HG03025 (cell line): ENCODE results near the gene HECW1.

Source experiments
- ATAC-seq: cut with Tn5 transposase; IDR thresholded peaks from one replicate; pipeline ENCODE4 v1.9.1; 2021; ENCODE audit warnings: mild to moderate bottlenecking, moderate library complexity; ENCODE audit not compliant: unreplicated experiment, low FRiP score

Gene HECW1

DNA sequence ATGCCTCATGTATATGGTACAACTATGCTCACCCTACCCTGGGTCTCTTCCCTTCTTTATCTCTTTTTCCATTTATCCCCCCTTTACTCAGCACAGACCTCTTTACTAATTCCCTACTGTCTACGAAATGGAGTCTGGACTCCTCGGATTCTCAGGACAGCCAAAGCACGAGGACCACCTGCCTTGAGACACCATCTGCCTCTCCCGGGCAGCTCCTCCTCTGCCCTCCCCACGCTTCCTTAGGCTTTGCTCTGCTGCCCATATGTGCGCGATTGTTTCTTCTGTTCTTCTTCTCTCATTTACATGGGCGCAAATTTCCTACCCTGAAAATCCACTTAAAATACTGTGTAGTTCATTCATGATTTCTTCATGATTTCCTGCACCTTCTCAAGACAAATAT lies 407.8 kb downstream of the HECW1 start:
- ATAC-seq: no peak

DNA sequence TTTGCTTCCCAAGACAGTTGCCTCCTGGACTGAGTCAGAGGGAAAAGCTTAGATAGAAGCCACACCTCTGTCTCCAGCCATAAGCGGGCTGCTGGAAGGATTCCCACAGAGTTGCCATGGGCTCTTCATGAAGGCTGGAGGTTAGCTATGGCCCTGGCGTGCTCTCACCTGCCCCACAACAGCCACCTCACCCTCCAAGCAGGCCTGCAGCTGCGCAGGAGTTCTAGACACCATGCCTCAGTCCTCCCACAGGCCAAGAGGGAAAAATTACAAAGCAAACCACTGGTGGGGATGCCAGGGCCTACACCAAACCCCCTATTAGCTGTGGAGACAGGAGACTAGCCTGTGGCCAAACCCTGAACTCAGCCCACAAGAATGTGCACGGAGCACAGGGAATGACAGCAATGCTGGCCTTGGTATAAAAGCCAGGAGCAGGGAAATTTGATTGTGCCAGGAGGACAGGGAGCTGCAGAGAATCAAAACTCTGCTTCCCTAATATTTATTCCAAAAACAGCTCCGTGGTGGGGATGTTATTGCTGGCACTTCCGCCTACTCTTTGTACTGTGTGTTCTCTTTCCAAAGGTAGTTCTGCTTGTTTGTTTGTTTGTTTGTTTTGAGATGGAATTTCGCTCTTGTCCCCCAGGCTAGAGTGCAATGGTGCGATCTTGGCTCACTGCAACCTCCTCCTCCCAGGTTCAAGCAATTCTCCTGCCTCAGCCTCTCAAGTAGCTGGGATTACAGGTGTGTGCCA lies 410.1 kb downstream of the HECW1 start:
- no peak for ATAC-seq

DNA sequence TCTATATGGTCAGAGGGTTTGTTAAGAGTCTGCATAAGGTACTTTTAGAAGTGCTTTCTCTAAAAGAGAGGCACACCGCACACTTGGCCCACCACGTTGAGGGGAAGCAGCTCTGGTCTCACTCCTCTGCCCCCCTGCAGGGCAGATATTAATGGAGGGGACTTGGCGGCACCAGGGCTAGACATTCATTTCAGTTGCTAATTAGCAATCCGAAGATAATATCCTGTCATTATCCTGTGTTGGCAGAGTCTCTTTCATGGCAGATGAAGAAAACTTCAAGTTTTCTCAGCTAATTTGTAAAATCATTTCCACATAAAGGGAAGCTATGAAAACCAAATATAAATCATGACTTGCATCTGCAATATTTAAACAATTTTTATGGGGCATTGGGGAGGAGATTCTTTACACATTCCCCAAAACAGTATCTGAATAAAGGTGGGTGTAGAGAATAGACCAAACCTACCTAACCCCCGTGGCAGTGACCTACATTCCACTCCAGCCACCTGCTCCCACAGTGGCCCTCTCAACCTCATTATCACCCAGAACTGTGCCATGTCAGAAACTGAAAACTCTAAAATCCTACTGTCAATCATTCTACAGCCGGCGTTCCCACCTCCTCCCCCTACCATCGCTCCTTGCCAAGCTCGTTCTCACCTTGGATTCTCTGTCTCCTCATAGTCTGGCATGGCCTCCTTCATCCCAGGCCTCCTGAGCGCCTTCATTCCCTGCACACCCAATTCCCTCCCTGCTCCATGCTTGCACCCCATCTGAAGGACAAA lies 416.3 kb downstream of the HECW1 start:
- no peak for ATAC-seq

DNA sequence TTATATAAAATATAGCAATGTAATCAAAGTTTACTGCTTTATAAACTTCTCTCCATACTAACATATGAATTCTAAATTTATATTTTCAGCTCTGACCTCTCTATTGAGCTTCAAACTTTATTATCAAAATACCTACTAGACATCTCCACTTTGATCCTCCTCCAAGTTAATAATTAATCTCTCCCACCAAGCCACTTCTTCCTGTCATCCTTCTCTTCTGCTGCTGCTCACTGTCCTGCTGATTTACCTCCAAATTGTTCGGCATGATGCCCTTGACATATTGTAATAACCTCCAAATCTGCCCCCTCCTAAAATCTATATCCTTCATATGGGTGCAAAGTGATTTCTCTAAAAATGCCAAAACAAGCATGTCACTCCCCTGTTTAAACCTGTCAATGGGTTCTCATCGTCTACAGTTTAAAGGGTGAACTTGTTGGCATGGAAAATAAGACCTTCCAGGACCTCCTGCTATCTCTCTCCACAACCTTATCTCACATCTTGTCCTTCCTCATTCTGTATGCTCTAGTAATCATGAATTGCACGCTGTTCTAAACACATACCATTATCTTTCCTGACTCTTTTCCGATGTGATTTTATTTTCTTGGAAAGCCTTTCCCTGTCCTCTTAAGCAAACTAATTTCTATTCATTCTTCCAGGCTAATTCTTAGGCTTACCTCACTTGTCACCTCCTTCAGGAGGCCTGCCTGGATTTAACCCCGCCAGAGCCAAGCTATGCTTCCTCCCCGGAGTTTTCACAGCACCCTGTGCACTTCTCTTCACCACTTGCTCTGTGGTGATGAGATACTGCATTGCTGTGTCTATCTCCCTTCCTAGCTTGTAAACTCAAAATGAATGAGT lies 418.3 kb downstream of the HECW1 start:
- ATAC-seq: no peak

DNA sequence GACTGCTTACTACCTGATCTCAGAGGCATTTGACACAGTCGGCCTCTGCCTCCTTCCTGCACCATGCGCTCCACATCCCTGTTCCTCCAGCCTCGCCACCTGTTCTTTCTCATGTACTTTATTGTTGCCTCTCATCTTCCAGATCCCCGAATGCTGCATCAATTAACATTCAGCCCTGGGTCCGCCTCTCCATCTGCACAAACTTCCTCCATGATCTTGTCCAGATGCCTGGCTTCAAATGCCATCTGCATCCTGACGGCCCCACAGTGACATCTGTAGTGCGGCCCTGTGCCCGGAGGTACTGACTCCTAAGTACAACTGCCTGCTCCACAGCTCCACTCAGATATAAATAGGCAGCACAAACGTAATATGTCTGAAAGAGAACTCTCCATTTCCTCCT lies 419.3 kb downstream of the HECW1 start:
- ATAC-seq: no peak

DNA sequence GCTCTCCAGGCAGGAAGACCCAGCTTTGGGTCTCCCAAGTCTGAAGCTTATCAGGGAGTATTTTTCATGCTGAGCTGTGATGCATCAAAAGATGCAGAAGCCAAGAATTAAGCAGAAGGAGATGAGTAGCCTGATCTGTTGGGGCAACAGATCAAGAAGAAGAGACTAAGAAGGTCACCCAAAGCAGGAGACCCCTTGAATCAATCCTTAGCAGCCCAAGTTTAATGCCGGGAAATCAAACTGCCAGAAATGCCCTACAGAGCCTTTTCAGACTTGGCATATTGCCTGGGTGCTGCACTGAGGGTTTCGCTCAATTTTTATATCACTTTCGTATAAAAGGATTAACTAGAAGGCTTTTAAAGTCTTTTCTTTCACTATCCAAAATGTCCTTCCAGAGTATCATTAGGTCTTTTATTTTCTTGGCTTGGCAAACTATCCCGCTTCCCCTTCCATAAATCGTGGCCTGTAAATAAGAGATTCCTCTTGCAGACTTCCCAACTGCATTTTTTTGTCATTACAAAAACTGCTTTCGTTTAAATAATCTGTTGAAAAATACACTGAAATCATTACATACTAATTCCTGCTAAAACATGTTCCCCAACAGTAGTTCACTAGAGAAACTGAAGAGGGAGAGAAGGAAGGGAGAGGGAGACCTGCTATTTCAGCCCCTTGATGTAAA lies 421.5 kb downstream of the HECW1 start:
- no peak for ATAC-seq

DNA sequence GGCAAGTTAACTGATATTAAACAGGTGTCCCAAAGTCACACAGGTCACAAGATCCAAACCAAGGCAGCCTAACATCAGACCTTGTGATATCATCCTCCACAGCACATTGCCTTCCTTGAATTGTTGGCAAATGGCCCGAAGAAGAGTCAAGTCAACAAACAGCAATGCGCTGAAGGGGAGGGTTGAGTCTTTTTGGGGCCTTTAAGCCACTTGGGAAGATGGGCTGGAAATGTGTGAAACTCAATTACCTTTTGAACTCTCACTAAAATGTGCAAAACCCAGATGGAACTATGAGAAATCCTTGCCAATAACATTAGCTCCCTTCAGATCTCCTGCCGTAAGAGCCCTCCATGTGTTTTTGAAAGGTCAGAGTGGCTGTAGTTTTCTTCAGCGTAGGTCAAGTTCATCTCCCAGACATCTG lies 422.6 kb downstream of the HECW1 start:
- no peak for ATAC-seq

DNA sequence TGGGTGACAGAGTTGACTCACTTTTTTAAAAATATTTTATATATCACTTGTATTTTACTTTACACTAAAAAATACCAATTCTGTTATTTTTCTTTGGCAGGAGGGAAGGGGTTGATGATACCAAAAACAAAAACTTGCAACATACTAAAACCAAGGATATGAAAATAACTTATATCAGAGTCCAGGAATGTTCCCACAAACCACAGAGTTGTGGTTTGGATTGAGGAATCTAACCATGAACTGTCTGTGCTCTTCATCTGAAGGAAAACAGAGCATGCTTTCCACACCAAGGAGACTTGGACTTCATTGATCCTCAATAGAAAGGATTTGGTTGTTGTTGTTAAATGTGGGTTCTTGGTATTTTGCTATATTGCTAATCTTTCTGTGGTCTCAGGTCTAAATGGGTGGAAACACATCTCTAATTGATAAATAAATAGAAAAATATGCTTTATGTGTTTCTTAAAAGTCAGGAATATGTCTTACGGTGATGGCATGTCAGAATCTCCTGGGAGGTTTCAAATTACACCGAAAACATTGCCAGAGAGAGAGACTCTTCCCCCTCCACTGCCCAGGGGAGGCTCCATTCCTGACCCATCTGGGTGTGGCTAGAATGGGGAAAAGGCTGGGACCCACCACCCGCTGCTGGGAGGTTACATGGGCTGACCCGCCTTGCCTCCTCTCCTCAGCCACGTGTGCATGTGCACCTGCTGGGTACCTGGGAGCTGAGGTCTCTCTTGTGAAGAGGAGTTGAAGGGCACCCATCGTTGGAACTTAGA lies 423.6 kb downstream of the HECW1 start:
- ATAC-seq: no peak

DNA sequence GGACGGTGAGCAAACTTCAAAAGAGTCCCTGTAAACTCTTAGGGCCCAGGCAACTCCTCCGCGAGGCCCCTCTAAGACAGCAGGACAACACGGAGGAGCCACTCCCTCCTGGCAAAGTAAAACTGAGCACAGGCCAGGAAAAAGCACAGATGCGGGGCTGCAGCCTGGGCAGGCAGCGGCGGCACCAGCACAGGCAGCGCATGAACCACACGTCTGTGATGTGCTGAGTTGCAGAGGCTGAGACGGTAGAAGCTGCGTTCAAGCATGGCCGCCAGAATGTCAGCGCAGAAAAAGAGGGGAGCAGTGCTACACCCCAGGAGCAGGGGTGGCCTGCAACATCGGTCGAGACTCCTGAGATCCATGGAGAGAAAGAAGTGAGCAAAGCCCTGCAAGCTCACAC lies 424.3 kb downstream of the HECW1 start:
- ATAC-seq: no peak

DNA sequence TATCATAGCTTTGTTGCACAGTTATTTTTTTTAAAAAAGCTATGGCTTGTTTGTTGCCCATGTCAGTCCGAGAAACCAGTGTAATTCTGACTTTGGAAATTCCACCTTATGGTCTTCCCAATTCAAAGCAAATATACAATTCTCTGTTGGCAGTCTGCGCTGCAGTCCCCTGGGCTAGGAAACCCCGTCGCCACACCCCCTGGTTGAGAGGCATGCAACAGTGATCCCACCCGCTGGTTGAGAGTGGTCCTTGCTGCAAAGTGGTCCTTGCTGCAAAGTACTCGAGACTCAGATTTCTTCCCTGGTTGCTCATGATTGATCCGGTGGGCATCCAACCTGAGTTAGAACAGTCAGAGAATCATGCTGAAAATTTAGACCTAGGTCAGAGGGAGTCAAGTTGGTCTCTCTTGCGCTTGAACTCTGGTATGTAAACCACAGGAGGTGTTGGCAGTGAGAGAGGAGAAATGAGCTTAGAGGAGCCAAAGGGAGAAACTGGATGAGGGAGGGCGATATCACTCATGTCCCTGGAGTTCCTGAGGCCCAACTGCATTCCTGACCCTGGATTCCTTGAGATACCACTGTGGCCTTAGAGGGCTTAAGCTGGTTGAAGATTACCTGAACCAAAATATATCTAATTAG lies 425.4 kb downstream of the HECW1 start:
- ATAC-seq: no peak

DNA sequence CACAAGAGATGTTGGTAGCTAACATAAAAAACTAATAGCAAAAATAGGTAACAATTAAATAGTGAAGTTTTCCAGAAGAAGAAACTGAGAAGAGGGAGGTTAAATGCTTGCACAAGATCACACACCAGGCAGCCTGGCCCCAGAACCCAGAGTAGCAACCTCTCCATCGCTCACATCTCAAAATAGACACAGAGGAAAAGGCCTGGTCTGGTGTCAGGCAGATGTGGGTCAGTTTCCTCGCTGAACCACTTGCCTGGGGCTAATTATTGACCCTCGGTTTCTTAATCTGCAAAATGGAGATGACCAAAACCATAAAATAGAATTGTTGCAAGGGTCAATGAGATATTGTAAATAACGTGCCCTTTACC lies 425.9 kb downstream of the HECW1 start:
- ATAC-seq: no peak

DNA sequence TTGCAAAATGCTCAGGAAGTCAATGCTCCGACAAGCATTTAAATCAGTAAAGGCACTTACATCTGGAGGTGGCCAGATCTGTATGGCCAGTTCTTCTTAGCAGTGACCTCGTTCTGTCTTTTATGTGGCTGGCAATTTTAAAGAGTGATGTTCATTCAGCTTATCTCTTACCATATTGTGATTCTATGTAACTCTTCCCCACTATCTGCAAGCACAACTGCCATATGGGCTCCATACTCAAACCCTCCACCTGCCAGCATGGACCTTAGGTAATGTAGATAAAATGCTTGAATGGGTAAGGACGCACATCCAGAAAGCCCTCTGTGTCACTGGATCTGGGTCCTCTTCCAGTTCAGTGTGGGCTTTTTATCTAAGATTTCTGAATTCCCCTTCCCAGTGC lies 428.0 kb downstream of the HECW1 start:
- ATAC-seq: no peak

DNA sequence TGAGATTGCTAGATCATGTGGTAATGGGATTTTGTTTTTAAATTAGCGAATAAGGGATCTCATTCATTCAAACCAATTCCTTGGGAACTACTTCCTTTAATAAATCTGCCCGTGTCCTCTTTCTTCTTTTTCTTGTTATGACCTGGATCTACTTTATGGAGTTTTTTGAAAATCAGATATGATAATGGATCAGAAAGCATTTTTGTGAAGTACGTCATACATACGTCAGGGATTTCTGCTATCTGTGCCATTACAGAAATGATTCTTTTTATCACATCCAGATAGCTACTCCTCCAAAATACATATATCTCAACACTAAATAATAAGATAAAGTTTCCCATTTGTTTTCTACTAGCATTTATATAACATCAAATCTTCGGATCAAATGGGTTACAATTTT lies 430.3 kb downstream of the HECW1 start:
- no peak for ATAC-seq

DNA sequence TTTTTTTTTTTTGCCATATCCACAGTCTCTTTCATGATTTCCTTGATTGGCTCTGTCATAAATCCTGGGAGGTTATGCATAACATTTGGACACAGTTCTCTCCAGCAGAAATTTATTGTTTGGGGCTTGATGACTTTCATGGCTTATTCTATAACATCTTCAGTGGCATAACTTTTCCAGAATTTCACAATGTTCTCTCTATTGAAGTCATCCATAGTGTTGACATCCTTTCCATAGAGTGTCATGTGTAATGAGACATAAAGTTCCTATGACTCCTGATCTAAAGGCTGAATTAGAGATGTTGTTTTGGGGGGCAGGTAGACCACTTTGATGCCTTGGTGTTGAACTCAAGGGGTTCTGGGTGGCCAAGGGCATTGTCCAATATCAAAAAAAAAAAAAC lies 433.8 kb downstream of the HECW1 start:
- no peak for ATAC-seq

DNA sequence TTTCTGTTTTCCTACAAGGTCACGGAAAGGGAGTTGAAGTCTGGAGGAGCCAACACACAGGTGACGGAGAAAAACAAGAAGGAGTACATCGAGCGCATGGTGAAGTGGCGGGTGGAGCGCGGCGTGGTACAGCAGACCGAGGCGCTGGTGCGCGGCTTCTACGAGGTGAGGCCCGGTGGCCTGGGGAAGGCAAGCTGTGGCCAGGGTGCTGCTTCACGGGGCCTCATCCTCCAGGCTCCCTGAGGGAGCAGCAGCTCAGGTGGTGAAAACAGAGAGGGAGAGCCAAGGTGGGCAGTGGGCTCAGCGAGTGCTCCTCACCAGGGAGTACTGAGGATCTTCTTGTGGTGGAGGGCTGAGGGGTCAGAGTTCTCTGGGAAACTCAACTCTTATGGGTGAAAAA lies 438.0 kb downstream of the HECW1 start:
- ATAC-seq: no peak

DNA sequence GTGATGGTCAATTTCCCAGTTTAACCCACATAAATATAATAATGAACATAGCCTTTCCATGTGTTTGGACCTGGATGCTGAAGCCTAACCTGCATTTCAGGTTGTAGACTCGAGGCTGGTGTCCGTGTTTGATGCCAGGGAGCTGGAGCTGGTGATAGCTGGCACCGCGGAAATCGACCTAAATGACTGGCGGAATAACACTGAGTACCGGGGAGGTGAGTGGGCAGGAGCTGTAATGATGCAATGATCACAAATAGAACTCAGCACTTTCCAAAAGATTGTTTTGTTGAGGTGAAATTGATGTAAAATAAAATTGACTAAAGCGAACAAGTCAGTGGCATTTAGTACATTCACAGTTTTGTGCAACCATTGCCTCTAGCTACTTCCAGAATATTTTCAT lies 439.7 kb downstream of the HECW1 start:
- ATAC-seq: no peak

DNA sequence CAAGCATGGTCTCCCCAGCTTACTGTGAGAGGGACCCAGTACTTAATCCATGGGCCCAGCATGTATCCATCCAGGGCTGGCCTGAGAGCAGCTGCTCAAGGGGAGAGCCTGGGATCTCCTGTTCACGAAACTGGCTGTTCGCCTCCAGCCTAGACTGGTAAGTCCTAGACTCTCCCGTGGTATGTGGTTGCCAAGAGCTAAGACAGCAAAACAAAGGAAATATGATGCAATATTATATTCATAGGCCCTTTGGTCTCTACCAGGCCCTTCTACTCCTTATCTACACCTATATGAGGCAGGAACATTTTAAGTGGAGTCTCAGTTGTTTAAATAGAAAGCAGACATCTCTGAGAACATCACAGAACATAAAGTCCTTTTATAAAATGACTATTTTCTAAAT lies 441.6 kb downstream of the HECW1 start:
- no peak for ATAC-seq

DNA sequence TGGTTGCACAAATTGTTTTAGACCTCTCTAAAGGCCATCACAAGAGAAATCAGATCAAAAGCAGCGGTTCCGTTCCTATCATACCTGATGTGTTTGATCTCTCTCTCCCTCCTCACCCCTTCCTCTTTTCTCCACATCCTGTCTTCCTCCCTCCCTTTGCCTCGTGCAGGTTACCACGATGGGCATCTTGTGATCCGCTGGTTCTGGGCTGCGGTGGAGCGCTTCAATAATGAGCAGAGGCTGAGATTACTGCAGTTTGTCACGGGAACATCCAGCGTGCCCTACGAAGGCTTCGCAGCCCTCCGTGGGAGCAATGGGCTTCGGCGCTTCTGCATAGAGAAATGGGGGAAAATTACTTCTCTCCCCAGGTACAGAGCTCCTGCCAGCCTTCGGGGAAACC lies 442.0 kb downstream of the HECW1 start:
- ATAC-seq: no peak

DNA sequence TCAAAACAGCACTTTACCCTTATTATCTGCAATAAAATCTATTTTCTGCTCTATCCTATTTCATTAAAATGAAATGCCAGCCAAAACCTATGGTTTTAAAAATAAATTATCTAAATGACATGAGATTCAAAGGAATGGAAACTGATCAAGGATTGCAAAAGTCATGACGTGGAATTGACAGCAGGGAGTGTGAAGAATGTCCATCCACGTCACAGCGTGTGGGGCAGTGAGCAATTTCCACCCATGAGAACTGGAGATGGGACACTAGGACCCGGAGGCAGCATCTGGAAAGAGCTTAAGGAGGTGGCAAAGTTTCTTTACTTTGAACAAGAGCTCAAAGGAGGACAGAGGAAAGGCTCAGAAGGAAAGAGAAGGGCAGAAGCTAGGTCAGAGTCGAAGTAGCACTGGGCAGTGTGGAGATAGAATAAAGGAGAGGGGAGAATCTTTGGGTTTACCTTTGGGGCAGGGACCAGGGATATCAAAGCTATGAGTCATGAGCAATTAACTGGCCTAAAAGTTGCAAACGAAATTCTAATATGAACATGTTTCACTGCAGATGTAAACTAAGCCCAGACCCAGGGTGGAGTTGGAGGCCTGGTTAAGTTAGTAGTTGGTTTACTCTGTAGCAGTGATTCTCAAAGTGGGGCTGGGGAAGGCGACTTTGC lies 445.5 kb downstream of the HECW1 start:
- ATAC-seq: no peak
